Measurements from ENCODE around the gene AOPEP.
A peak's percentile ranks its signal among the peaks of the same experiment; 100 is the strongest.

AOPEP gene

DNA sequence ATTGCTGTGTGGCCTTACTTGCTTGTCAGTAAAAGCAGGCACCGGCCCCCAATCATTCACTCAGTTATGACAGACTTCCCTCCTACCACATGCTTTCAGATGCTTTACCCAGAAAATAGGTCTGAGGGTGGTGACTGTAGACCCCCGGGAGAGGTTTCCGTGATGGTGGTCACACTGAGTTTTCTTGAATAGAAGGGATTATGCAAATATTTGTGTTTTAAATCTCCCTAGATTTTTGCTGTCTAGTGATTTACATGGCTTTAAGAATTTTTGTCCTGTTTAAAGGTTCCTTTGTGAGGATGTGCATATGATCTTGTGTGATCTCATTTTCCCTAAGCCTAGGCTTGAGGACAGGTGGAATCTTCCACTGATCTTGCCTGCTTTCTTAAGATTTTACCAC is 309.3 kb downstream of the AOPEP start:
- TF ChIP-seq, protein P1, sequence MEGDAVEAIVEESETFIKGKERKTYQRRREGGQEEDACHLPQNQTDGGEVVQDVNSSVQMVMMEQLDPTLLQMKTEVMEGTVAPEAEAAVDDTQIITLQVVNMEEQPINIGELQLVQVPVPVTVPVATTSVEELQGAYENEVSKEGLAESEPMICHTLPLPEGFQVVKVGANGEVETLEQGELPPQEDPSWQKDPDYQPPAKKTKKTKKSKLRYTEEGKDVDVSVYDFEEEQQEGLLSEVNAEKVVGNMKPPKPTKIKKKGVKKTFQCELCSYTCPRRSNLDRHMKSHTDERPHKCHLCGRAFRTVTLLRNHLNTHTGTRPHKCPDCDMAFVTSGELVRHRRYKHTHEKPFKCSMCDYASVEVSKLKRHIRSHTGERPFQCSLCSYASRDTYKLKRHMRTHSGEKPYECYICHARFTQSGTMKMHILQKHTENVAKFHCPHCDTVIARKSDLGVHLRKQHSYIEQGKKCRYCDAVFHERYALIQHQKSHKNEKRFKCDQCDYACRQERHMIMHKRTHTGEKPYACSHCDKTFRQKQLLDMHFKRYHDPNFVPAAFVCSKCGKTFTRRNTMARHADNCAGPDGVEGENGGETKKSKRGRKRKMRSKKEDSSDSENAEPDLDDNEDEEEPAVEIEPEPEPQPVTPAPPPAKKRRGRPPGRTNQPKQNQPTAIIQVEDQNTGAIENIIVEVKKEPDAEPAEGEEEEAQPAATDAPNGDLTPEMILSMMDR (IDR thresholded peaks at IDR 0.05) = no peak
- Histone ChIP-seq H3K27ac (peak overlapping the region; percentile 9), H2AFZ (no peak overlapping the region), H3K9ac (no peak overlapping the region), H3K4me2 (ENCODE audit: low read length) (peak overlapping the region; percentile 69), H3K27me3 (ENCODE audit: control insufficient read depth, insufficient read depth, low read length) (no peaks in the 10 kb centered on the region), H3K4me1 (peaks cover 24% of the 10 kb centered on the region), H3K79me2 (peaks cover 21% of the 10 kb centered on the region), H3K36me3 (ENCODE audit: control insufficient read depth, insufficient read depth, low read length) (no peaks in the 10 kb centered on the region), H3K9me3 (ENCODE audit: control insufficient read depth, low read length) (no peaks in the 10 kb centered on the region), H3K4me3 (ENCODE audit: low read depth, low read length) (no peak overlapping the region)

- Histone ChIP-seq H3K79me2 (peaks cover 24% of the 10 kb centered on the region), H3K9ac (no peak overlapping the region), H3K4me1 (peaks cover 19% of the 10 kb centered on the region), H2AFZ (no peak overlapping the region), H3K4me3 (ENCODE audit: low read depth, low read length) (peak overlapping the region; percentile 42), H3K9me3 (ENCODE audit: control insufficient read depth, low read length) (no peaks in the 10 kb centered on the region), H3K36me3 (ENCODE audit: control insufficient read depth, insufficient read depth, low read length) (no peaks in the 10 kb centered on the region), H3K27me3 (ENCODE audit: control insufficient read depth, insufficient read depth, low read length) (no peaks in the 10 kb centered on the region), H3K4me2 (ENCODE audit: low read length) (peak overlapping the region; percentile 69), H3K27ac (peak overlapping the region; percentile 74)
- TF ChIP-seq, protein P1 (IDR thresholded peaks at IDR 0.05) = no peak
These were observed 310.2 kb downstream of the AOPEP start for GRCh38 chr9:95036676-95037075.

- Histone ChIP-seq H3K27ac (peak overlapping the region; percentile 74), H3K4me2 (ENCODE audit: low read length) (peak overlapping the region; percentile 69), H3K36me3 (ENCODE audit: control insufficient read depth, insufficient read depth, low read length) (no peaks in the 10 kb centered on the region), H3K4me3 (ENCODE audit: low read depth, low read length) (peak overlapping the region; percentile 42), H2AFZ (no peak overlapping the region), H3K27me3 (ENCODE audit: control insufficient read depth, insufficient read depth, low read length) (no peaks in the 10 kb centered on the region), H3K9me3 (ENCODE audit: control insufficient read depth, low read length) (no peaks in the 10 kb centered on the region), H3K9ac (no peak overlapping the region), H3K4me1 (peaks cover 15% of the 10 kb centered on the region), H3K79me2 (peaks cover 18% of the 10 kb centered on the region)
- TF ChIP-seq, protein P1 (IDR thresholded peaks at IDR 0.05) = no peak
These were observed 311.5 kb downstream of the AOPEP start for GRCh38 chr9:95037789-95038521.

- Histone ChIP-seq H3K79me2 (peaks cover 14% of the 10 kb centered on the region), H3K36me3 (ENCODE audit: control insufficient read depth, insufficient read depth, low read length) (no peaks in the 10 kb centered on the region), H3K27me3 (ENCODE audit: control insufficient read depth, insufficient read depth, low read length) (no peaks in the 10 kb centered on the region), H3K9ac (no peak overlapping the region), H3K4me2 (ENCODE audit: low read length) (peak overlapping the region; percentile 69), H2AFZ (no peak overlapping the region), H3K9me3 (ENCODE audit: control insufficient read depth, low read length) (no peaks in the 10 kb centered on the region), H3K27ac (peak overlapping the region; percentile 74), H3K4me1 (peaks cover 11% of the 10 kb centered on the region), H3K4me3 (ENCODE audit: low read depth, low read length) (peak overlapping the region; percentile 42)
- TF ChIP-seq, protein P1 (IDR thresholded peaks at IDR 0.05) = no peak
These were observed 312.2 kb downstream of the AOPEP start for GRCh38 chr9:95038666-95039065.

DNA sequence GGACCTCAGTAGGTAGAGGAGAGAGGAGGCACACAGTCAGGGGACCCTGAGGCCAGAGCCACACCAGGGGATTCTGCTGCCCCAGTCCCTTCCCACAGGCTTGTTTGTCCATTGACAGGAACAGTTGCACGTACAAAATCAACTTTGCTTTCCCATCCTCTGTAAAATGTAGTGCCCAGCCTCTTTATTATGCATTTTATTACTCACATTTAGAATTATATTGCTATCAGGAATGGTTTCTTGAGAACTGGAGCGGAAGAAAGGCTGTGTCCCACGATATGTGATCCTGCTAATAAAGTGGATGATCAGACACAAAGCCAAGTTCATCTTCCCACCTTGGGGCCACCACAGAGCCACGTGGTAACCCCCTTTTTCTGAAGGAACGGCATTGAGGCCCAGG is 313.6 kb downstream of the AOPEP start:
- H3K79me2 ChIP-seq = peaks cover 14% of the 10 kb centered on the region
- H3K4me1 ChIP-seq = peaks cover 10% of the 10 kb centered on the region
- TF ChIP-seq, protein P1 (IDR thresholded peaks at IDR 0.05) = no peak
- no peaks in the 10 kb centered on the region for H3K9me3 ChIP-seq (ENCODE audit: control insufficient read depth, low read length)
- H3K27me3 ChIP-seq (ENCODE audit: control insufficient read depth, insufficient read depth, low read length) = no peaks in the 10 kb centered on the region
- H3K4me3 ChIP-seq (ENCODE audit: low read depth, low read length) = no peak overlapping the region
- peak overlapping the region; percentile 49 for H3K4me2 ChIP-seq (ENCODE audit: low read length)
- no peak overlapping the region for H3K9ac ChIP-seq
- H3K27ac ChIP-seq = peak overlapping the region; percentile 38
- H2AFZ ChIP-seq = no peak overlapping the region
- no peaks in the 10 kb centered on the region for H3K36me3 ChIP-seq (ENCODE audit: control insufficient read depth, insufficient read depth, low read length)
